Neural crest cell (in vitro differentiated cells): ENCODE data around the gene LPCAT4. TPM values are rescaled to one million over a fixed set of nuclear protein-coding genes. Genes with fewer than 3 reads are reported as not detected.
"Not testable (repeated sequence)": the region's sequence is repeated elsewhere in the genome, so short reads cannot be mapped to it uniquely, and the experiment has no call there.

ENCODE experiments used
- DNase-seq: peaks from one replicate; pipeline ENCODE4 v3.0.0; 2021; ENCODE audit warnings: low read depth, mixed read lengths, low spot score
- H3K27ac Mint-ChIP-seq: one replicate; pipeline ENCODE4 v1.8.0; 2021; ENCODE audit warnings: mild to moderate bottlenecking, mixed read lengths; ENCODE audit not compliant: unreplicated experiment
- H3K27me3 Mint-ChIP-seq: 2 replicates; pipeline ENCODE4 v1.8.0; 2021; ENCODE audit warnings: low read depth, mild to moderate bottlenecking, mixed read lengths
- H3K36me3 Mint-ChIP-seq: 2 replicates; pipeline ENCODE4 v1.8.0; 2021; ENCODE audit warnings: low read depth, mild to moderate bottlenecking, mixed read lengths
- H3K4me1 Mint-ChIP-seq: 2 replicates; pipeline ENCODE4 v1.8.0; 2021; ENCODE audit warnings: mixed read lengths
- H3K4me3 Mint-ChIP-seq: one replicate; pipeline ENCODE4 v1.8.0; 2021; ENCODE audit warnings: mild to moderate bottlenecking, mixed read lengths
- H3K9me3 Mint-ChIP-seq: 2 replicates; pipeline ENCODE4 v1.8.0; 2021; ENCODE audit warnings: mixed read lengths
- total RNA-seq: library from RNA; stranded (reverse); gene quantifications from 2 replicates; pipeline ENCODE4 v1.2.1, GENCODE V29; 2021
- TF ChIP-seq, protein P1 (sequence below): fragments of 200-600 bp; sonication (generic); conservative IDR thresholded peaks from 2 replicates; pipeline ENCODE4 v1.5.0; 2021; ENCODE audit warnings: antibody characterized with exemption, mild to moderate bottlenecking

The LPCAT4 gene
- total RNA-seq, 1 donor from 2014 or later = 57.3 TPM

DNA sequence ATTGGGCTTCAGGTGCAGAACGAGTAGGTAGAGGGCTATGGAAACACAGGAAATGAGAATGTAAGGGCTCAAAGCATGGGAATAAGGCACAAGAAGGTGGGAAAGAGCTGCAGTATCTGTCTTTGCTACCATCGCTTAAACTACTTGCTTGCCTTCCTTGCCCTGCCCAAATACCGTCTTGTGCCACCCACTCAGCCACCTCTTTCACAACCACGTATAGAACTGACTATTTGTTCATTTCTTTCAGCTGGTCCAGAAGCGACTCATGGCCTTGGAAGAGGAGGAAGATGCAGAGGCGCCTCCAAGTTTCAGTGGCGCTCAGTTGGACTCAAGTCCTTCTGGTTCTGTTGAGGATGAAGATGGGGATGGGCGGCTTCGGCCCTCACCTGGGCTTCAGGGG lies 11.8 kb downstream of the LPCAT4 start:
- H3K4me1 Mint-ChIP-seq = no peaks in the 10 kb centered on the region
- no peak for DNase-seq
- H3K9me3 Mint-ChIP-seq = no peaks in the 10 kb centered on the region
- no peaks in the 10 kb centered on the region for H3K27me3 Mint-ChIP-seq
- no peaks in the 10 kb centered on the region for H3K36me3 Mint-ChIP-seq
- H3K27ac Mint-ChIP-seq = no peak overlapping the region
- TF ChIP-seq, protein P1, sequence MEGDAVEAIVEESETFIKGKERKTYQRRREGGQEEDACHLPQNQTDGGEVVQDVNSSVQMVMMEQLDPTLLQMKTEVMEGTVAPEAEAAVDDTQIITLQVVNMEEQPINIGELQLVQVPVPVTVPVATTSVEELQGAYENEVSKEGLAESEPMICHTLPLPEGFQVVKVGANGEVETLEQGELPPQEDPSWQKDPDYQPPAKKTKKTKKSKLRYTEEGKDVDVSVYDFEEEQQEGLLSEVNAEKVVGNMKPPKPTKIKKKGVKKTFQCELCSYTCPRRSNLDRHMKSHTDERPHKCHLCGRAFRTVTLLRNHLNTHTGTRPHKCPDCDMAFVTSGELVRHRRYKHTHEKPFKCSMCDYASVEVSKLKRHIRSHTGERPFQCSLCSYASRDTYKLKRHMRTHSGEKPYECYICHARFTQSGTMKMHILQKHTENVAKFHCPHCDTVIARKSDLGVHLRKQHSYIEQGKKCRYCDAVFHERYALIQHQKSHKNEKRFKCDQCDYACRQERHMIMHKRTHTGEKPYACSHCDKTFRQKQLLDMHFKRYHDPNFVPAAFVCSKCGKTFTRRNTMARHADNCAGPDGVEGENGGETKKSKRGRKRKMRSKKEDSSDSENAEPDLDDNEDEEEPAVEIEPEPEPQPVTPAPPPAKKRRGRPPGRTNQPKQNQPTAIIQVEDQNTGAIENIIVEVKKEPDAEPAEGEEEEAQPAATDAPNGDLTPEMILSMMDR = no peak
- H3K4me3 Mint-ChIP-seq = no peak overlapping the region

GRCh38 chr15:34354286-34354685 lies 12.7 kb downstream of the LPCAT4 start:
- Mint-ChIP-seq H3K4me3 (no peak overlapping the region), H3K27me3 (no peaks in the 10 kb centered on the region), H3K36me3 (no peaks in the 10 kb centered on the region), H3K27ac (no peak overlapping the region), H3K9me3 (no peaks in the 10 kb centered on the region), H3K4me1 (no peaks in the 10 kb centered on the region)
- TF ChIP-seq, protein P1 = no peak
- no peak for DNase-seq

DNA sequence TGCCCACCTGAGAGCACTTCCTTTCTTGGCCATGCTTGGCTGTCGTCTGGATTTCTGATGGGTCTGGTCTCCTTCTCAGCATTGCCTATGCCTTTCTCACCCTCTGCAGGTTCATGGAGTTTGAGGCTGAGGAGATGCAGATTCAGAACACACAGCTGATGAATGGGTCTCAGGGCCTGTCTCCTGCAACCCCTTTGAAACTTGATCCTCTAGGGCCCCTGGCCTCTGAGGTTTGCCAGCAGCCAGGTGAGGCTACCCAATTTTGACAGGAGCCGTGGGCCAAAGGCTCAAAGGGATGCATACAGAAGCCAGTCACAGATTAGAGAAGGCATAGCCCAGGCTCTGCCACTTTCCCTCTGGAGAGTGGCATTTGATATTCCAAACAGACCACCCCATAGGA lies 13.4 kb downstream of the LPCAT4 start:
- H3K36me3 Mint-ChIP-seq = no peaks in the 10 kb centered on the region
- TF ChIP-seq, protein P1 = no peak
- no peak overlapping the region for H3K27ac Mint-ChIP-seq
- H3K27me3 Mint-ChIP-seq = no peaks in the 10 kb centered on the region
- no peak for DNase-seq
- no peaks in the 10 kb centered on the region for H3K9me3 Mint-ChIP-seq
- no peaks in the 10 kb centered on the region for H3K4me1 Mint-ChIP-seq
- no peak overlapping the region for H3K4me3 Mint-ChIP-seq

- not testable (repeated sequence) for H3K4me1 Mint-ChIP-seq, DNase-seq, H3K4me3 Mint-ChIP-seq, H3K36me3 Mint-ChIP-seq, H3K27me3 Mint-ChIP-seq, H3K9me3 Mint-ChIP-seq, H3K27ac Mint-ChIP-seq
Observed at GRCh38 chr15:34352996-34353395, 14.0 kb downstream of the LPCAT4 start.

GRCh38 chr15:34349769-34350168 lies 17.2 kb downstream of the LPCAT4 start:
- no peak overlapping the region for H3K4me3 Mint-ChIP-seq
- DNase-seq = no peak
- TF ChIP-seq, protein P1 = no peak
- peaks cover 5% of the 10 kb centered on the region for H3K27me3 Mint-ChIP-seq
- no peak overlapping the region for H3K27ac Mint-ChIP-seq
- no peaks in the 10 kb centered on the region for H3K4me1 Mint-ChIP-seq
- H3K36me3 Mint-ChIP-seq = no peaks in the 10 kb centered on the region
- H3K9me3 Mint-ChIP-seq = no peaks in the 10 kb centered on the region

- H3K27me3 Mint-ChIP-seq = peaks cover 5% of the 10 kb centered on the region
Observed at GRCh38 chr15:34348735-34349300, 18.2 kb downstream of the LPCAT4 start.

More at GRCh38 chr15:34348735-34349300, 18.2 kb downstream of the LPCAT4 start:
- Mint-ChIP-seq H3K4me1 (no peaks in the 10 kb centered on the region), H3K9me3 (no peaks in the 10 kb centered on the region), H3K27ac (no peak overlapping the region), H3K4me3 (no peak overlapping the region), H3K36me3 (no peaks in the 10 kb centered on the region)
- no peak for DNase-seq
- TF ChIP-seq, protein P1 = no peak
